A549 (cell line): ENCODE results near the gene FAM227B. TPM values are rescaled to one million over a fixed set of nuclear protein-coding genes. Genes with fewer than 3 reads are reported as not detected.

Experiments
- ATAC-seq, 2 experiments: fragments of 200-7000 bp in 1 of 2; fragments of >200 bp in 1 of 2; cut with Nextera tagmentation in 1 of 2; cut with Tn5 transposase in 1 of 2; 3 replicates each; pipeline versions ENCODE4 v1.8.0 to v1.9.1; 2018 to 2020; ENCODE audit warnings: mild to moderate bottlenecking in 1 of 2, moderate library complexity in 1 of 2
- CTCF ChIA-PET: fragments of 300-600 bp; sonication (Branson Sonifier 250); formaldehyde crosslinking; extraction: SDS; loops from one replicate; lab custom pipeline; 2021; ENCODE audit warnings: antibody characterized with exemption, inconsistent platforms; lab: Yijun Ruan, JAX
- POLR2A ChIA-PET: fragments of 350-600 bp; formaldehyde crosslinking; extraction: SDS; loops from one replicate; lab custom pipeline; 2021; ENCODE audit warnings: antibody characterized with exemption, inconsistent platforms; lab: Yijun Ruan, JAX
- DNase-seq, 2 experiments: peaks; one replicate each; pipeline versions ENCODE4 v3.0.0 to v3.0.0-alpha.2; 2011 to 2016; ENCODE audit warnings: low read depth in 1 of 2, low spot score in 1 of 2
- FAIRE-seq: peaks from 2 replicates; lab custom pipeline; 2011; peaks lifted over from hg19 to GRCh38; lab: Jason Lieb, UNC
- H3K27ac ChIP-seq, 2 experiments: fragments of >200 bp; sonication (Bioruptor Twin); formaldehyde crosslinking; 3 replicates each; pipeline ENCODE4 v1.5.1; 2016 to 2017
- H3K4me1 ChIP-seq: fragments of >200 bp; sonication (Bioruptor Twin); formaldehyde crosslinking; 3 replicates; pipeline ENCODE4 v1.6.1; 2016
- H3K4me2 ChIP-seq: fragments of >200 bp; sonication (Bioruptor Twin); formaldehyde crosslinking; 3 replicates; pipeline ENCODE4 v1.6.1; 2016
- H3K4me3 ChIP-seq: fragments of >200 bp; sonication (Bioruptor Twin); formaldehyde crosslinking; 3 replicates; pipeline ENCODE4 v1.5.1; 2016
- H3K9me3 ChIP-seq: fragments of >200 bp; sonication (Bioruptor Twin); formaldehyde crosslinking; 3 replicates; pipeline ENCODE4 v1.6.1; 2016
- CBX2 ChIP-seq: fragments of 200-600 bp; sonication (generic); IDR thresholded peaks from 2 replicates; pipeline ENCODE4 v1.6.1; 2016; ENCODE audit warnings: low read depth, mild to moderate bottlenecking, borderline replicate concordance
- EHF ChIP-seq: fragments of 250-450 bp; sonication (Bioruptor Pico); IDR thresholded peaks from 2 replicates; pipeline ENCODE4 v1.5.0; 2020; ENCODE audit warnings: mild to moderate bottlenecking
- EHMT2 ChIP-seq: fragments of 200-600 bp; sonication (generic); IDR thresholded peaks from 2 replicates; pipeline ENCODE4 v1.6.1; 2016; ENCODE audit warnings: antibody characterized with exemption, low read depth, mild to moderate bottlenecking, moderate library complexity
- EP300 ChIP-seq, 2 experiments: fragments of >200 bp; sonication (Bioruptor Twin); formaldehyde crosslinking; IDR thresholded peaks; 2 replicates in 1 of 2; 3 replicates in 1 of 2; pipeline ENCODE4 v1.6.1; 2016 to 2017
- FOXS1 ChIP-seq: fragments of 250-450 bp; sonication (Bioruptor Pico); IDR thresholded peaks from 2 replicates; pipeline ENCODE4 v1.5.0; 2020; ENCODE audit warnings: mild to moderate bottlenecking, moderate library complexity
- KDM5A ChIP-seq: fragments of 200-600 bp; sonication (generic); IDR thresholded peaks from 2 replicates; pipeline ENCODE4 v1.6.1; 2016; ENCODE audit warnings: antibody characterized with exemption, mild to moderate bottlenecking
- PHF8 ChIP-seq: fragments of 200-600 bp; sonication (generic); IDR thresholded peaks from 2 replicates; pipeline ENCODE4 v1.6.1; 2016; ENCODE audit warnings: low read depth, mild to moderate bottlenecking, antibody characterized with exemption, moderate library complexity, borderline replicate concordance
- POLR2A ChIP-seq: IDR thresholded peaks from 2 replicates; pipeline ENCODE4 v1.6.1; 2012; ENCODE audit warnings: mild to moderate bottlenecking, low read length
- RCOR1 ChIP-seq: fragments of 150-350 bp; IDR thresholded peaks from 2 replicates; pipeline ENCODE4 v1.6.1; 2014; ENCODE audit warnings: antibody characterized with exemption, low read length, low read depth
- RFX5 ChIP-seq: fragments of 450-650 bp; IDR thresholded peaks from 2 replicates; pipeline ENCODE4 v1.7.1; 2014; ENCODE audit warnings: antibody characterized with exemption, mild to moderate bottlenecking, moderate library complexity
- RNF2 ChIP-seq: fragments of 200-600 bp; sonication (generic); IDR thresholded peaks from 2 replicates; pipeline ENCODE4 v1.6.1; 2016; ENCODE audit warnings: low read depth, mild to moderate bottlenecking, antibody characterized with exemption, moderate library complexity, borderline replicate concordance
- SREBF2 ChIP-seq: fragments of 450-650 bp; IDR thresholded peaks from 2 replicates; pipeline ENCODE4 v1.6.1; 2014; ENCODE audit warnings: mild to moderate bottlenecking, moderate library complexity
- TFCP2L1 ChIP-seq: fragments of 250-450 bp; sonication (Bioruptor Pico); IDR thresholded peaks from 2 replicates; pipeline ENCODE4 v1.5.0; 2021; ENCODE audit warnings: mild to moderate bottlenecking
- TP53 ChIP-seq: fragments of 250-450 bp; sonication (Bioruptor Pico); IDR thresholded peaks from 2 replicates; pipeline ENCODE4 v1.5.0; 2021; ENCODE audit warnings: mild to moderate bottlenecking, moderate library complexity
- ZC3H11A ChIP-seq: fragments of 450-650 bp; IDR thresholded peaks from 2 replicates; pipeline ENCODE4 v1.6.1; 2014; ENCODE audit warnings: antibody characterized with exemption, mild to moderate bottlenecking
- ZNF302 ChIP-seq: fragments of 250-450 bp; sonication (Bioruptor Pico); IDR thresholded peaks from 2 replicates; pipeline ENCODE4 v1.9.0; 2021; ENCODE audit warnings: inconsistent platforms, mild to moderate bottlenecking, moderate library complexity
- WGBS: methylation state at CpG from one replicate; pipeline ENCODE4 v1.1.6; 2017; ENCODE audit errors: missing lambda C conversion rate; 5-methylcytosine and 5-hydroxymethylcytosine counted together
- polyA plus RNA-seq, 4 experiments: library from polyadenylated mRNA; depleted of rRNA in 3 of 4; stranded (reverse); fragments of >200 nt; fragmentation: RNase III in 1 of 4; extraction: RNeasy Plus Mini Kit Qiagen cat#74134 plus additional on column Dnase treatment in 1 of 4; gene quantifications; 2 replicates in 3 of 4; 3 replicates in 1 of 4; pipeline ENCODE4 v1.2.3, GENCODE V29; 2011 to 2017
- TF ChIP-seq, protein P1 (sequence below): fragments of 450-650 bp; IDR thresholded peaks from 2 replicates; pipeline ENCODE4 v1.6.1; 2014; ENCODE audit warnings: antibody characterized with exemption
- TF ChIP-seq, protein P2 (sequence below): fragments of >200 bp; sonication (Bioruptor Twin); formaldehyde crosslinking; IDR thresholded peaks from 3 replicates; pipeline ENCODE4 v1.5.1; 2016
- TF ChIP-seq, protein P3 (sequence below): fragments of 150-350 bp; IDR thresholded peaks from 2 replicates; pipeline ENCODE4 v1.6.1; 2014; ENCODE audit warnings: low read depth, mild to moderate bottlenecking, low read length

FAM227B gene
- polyA plus RNA-seq, 2 of the 4 experiments (the other 2 are of a cell fraction): 1.9 to 3.7 TPM

GRCh38 chr15:49589030-49589429 lies 31.6 kb downstream of the FAM227B start:
- no peak for ATAC-seq
- ChIA-PET POLR2A (no interaction called here), CTCF (no interaction called here)
- Histone ChIP-seq H3K4me2 (no peak overlapping the region), H3K4me3 (no peak overlapping the region)
- no peak for FAIRE-seq
- TF ChIP-seq, protein P1, sequence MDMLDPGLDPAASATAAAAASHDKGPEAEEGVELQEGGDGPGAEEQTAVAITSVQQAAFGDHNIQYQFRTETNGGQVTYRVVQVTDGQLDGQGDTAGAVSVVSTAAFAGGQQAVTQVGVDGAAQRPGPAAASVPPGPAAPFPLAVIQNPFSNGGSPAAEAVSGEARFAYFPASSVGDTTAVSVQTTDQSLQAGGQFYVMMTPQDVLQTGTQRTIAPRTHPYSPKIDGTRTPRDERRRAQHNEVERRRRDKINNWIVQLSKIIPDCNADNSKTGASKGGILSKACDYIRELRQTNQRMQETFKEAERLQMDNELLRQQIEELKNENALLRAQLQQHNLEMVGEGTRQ: no peak
- no peak for TF ChIP-seq EHMT2
- TF ChIP-seq ZC3H11A: no peak
- TF ChIP-seq ZNF302: no peak
- TF ChIP-seq EP300 (IDR thresholded peaks at IDR 0.05): no peak
- TF ChIP-seq, protein P2, sequence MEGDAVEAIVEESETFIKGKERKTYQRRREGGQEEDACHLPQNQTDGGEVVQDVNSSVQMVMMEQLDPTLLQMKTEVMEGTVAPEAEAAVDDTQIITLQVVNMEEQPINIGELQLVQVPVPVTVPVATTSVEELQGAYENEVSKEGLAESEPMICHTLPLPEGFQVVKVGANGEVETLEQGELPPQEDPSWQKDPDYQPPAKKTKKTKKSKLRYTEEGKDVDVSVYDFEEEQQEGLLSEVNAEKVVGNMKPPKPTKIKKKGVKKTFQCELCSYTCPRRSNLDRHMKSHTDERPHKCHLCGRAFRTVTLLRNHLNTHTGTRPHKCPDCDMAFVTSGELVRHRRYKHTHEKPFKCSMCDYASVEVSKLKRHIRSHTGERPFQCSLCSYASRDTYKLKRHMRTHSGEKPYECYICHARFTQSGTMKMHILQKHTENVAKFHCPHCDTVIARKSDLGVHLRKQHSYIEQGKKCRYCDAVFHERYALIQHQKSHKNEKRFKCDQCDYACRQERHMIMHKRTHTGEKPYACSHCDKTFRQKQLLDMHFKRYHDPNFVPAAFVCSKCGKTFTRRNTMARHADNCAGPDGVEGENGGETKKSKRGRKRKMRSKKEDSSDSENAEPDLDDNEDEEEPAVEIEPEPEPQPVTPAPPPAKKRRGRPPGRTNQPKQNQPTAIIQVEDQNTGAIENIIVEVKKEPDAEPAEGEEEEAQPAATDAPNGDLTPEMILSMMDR: no peak
- no peak for TF ChIP-seq EHF (CRISPR knock-in tag)
- no peak for TF ChIP-seq RCOR1
- no peak for TF ChIP-seq TFCP2L1
- TF ChIP-seq, all 56 proteins: peak for 0
- Histone ChIP-seq H3K4me1 (no peaks in the 10 kb centered on the region), H3K27ac (no peak overlapping the region), H3K9me3 (no peaks in the 10 kb centered on the region)
- no peak for DNase-seq

- POLR2A ChIA-PET: no interaction called here
- FAIRE-seq: no peak
- CTCF ChIA-PET: no interaction called here
These were observed 47.2 kb downstream of the FAM227B start for GRCh38 chr15:49573421-49573820.

DNA sequence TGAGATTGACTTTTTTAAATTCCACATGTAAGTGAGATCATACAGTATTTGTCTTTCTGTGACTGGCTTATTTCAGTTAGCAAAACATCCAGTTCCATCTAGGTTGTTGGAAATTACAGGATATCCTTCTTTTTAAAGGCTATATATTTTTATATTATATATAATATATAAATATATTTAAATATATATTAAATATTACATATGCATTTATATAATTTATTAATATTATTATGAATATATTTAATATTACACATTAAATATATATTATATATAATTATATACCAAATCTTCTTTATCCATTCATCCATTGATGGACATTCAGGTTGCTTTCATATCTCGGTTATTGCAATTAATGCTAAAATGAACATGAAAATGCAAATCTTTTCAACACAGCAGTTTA lies 49.9 kb downstream of the FAM227B start:
- WGBS: 72% methylated on average over 1 of the region's 1 CpG
- CTCF ChIA-PET: no interaction called here
- FAIRE-seq: no peak

More at GRCh38 chr15:49573421-49573820, 47.2 kb downstream of the FAM227B start:
- Histone ChIP-seq H3K4me1 (no peaks in the 10 kb centered on the region), H3K4me3 (no peak overlapping the region), H3K27ac (no peak overlapping the region), H3K4me2 (no peak overlapping the region), H3K9me3 (no peaks in the 10 kb centered on the region)
- WGBS: 100% methylated on average over 1 of the region's 1 CpG
- DNase-seq: no peak
- no peak for ATAC-seq
- TF ChIP-seq FOXS1: no peak

DNA sequence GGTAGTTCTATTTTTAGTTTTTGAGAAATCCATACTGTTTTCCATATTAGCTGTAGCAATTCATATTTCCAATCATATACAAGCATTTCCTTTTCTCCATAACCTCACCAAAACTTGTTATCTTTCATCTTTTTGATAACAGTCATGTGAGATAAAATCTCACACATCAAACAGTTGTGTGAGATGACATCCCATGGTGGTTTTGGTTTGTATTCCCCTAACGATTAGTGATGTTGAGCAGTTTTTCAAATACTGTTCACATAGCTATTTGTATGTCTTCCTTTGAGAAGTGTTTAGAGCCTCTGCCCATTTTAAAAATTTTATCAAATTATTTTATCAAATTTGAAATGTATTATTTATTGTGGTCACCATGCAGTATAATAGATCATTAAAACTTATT lies 50.4 kb downstream of the FAM227B start:
- 7% methylated on average over 1 of the region's 1 CpG for WGBS

More for the DNA sequence above, 49.9 kb downstream of the FAM227B start:
- no peaks in the 10 kb centered on the region for H3K9me3 ChIP-seq
- ATAC-seq (no peak), DNase-seq (no peak)
- no peak overlapping the region for H3K4me3 ChIP-seq
- POLR2A ChIA-PET: no interaction called here
- H3K4me1 ChIP-seq: no peaks in the 10 kb centered on the region
- TF ChIP-seq TP53 (CRISPR knock-in tag): no peak
- no peak for TF ChIP-seq EP300 (IDR thresholded peaks at IDR 0.05)
- TF ChIP-seq, protein P1: no peak
- no peak for TF ChIP-seq SREBF2
- TF ChIP-seq RNF2: no peak
- H3K27ac ChIP-seq: no peak overlapping the region
- no peak overlapping the region for H3K4me2 ChIP-seq

More for the DNA sequence above, 50.4 kb downstream of the FAM227B start:
- ATAC-seq (no peak), FAIRE-seq (no peak), DNase-seq (no peak)
- H3K9me3 ChIP-seq: no peaks in the 10 kb centered on the region
- no peak overlapping the region for H3K4me2 ChIP-seq
- POLR2A ChIA-PET: no interaction called here
- CTCF ChIA-PET: no interaction called here
- H3K4me3 ChIP-seq: no peak overlapping the region
- TF ChIP-seq PHF8: no peak
- TF ChIP-seq, protein P3, sequence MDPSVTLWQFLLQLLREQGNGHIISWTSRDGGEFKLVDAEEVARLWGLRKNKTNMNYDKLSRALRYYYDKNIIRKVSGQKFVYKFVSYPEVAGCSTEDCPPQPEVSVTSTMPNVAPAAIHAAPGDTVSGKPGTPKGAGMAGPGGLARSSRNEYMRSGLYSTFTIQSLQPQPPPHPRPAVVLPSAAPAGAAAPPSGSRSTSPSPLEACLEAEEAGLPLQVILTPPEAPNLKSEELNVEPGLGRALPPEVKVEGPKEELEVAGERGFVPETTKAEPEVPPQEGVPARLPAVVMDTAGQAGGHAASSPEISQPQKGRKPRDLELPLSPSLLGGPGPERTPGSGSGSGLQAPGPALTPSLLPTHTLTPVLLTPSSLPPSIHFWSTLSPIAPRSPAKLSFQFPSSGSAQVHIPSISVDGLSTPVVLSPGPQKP: no peak
- TF ChIP-seq RFX5: no peak
- no peak for TF ChIP-seq CBX2
- TF ChIP-seq POLR2A: no peak
- no peak for TF ChIP-seq KDM5A
- TF ChIP-seq ZC3H11A: no peak
- no peak overlapping the region for H3K27ac ChIP-seq
- no peaks in the 10 kb centered on the region for H3K4me1 ChIP-seq
